Mesenchymal stem cell (in vitro differentiated cells and primary cell): ENCODE data around the gene CCDC137.

Experiments
- DNase-seq: peaks from one replicate; pipeline ENCODE4 v3.0.0-alpha.2; 2013
- H2AFZ ChIP-seq: one replicate; pipeline ENCODE4 v1.6.1; 2013; ENCODE audit warnings: low read depth, mild to moderate bottlenecking, control low read depth, inconsistent platforms, low read length, moderate library complexity
- H2AK5ac ChIP-seq: 2 replicates; pipeline ENCODE4 v1.6.1; 2013; ENCODE audit warnings: low read length, moderate library complexity, mild to moderate bottlenecking, inconsistent platforms; ENCODE audit not compliant: severe bottlenecking
- H2BK120ac ChIP-seq: one replicate; pipeline ENCODE4 v1.6.1; 2013; ENCODE audit warnings: low read depth, mild to moderate bottlenecking, inconsistent platforms, low read length, moderate library complexity
- H2BK12ac ChIP-seq, 2 experiments: one replicate each; pipeline ENCODE4 v1.6.1; 2013; ENCODE audit warnings: inconsistent platforms in 2 of 2, low read length in 2 of 2, mild to moderate bottlenecking in 2 of 2, moderate library complexity in 2 of 2, control low read depth in 1 of 2
- H2BK15ac ChIP-seq: one replicate; pipeline ENCODE4 v1.6.1; 2013; ENCODE audit warnings: mild to moderate bottlenecking, low read depth, inconsistent platforms; ENCODE audit not compliant: poor library complexity, severe bottlenecking
- H2BK5ac ChIP-seq: 2 replicates; pipeline ENCODE4 v1.6.1; 2013; ENCODE audit warnings: low read depth, mild to moderate bottlenecking, low read length, control low read depth, inconsistent platforms; ENCODE audit not compliant: poor library complexity, severe bottlenecking
- H3K14ac ChIP-seq, 2 experiments: one replicate each; pipeline ENCODE4 v1.6.1; 2013; ENCODE audit warnings: inconsistent platforms in 2 of 2, low read length in 2 of 2, control low read depth in 1 of 2, mild to moderate bottlenecking in 1 of 2, moderate library complexity in 1 of 2
- H3K18ac ChIP-seq, 2 experiments: one replicate each; pipeline ENCODE4 v1.6.1; 2013; ENCODE audit warnings: inconsistent platforms in 2 of 2, low read length in 2 of 2, control low read depth in 1 of 2, low read depth in 1 of 2, mild to moderate bottlenecking in 1 of 2
- H3K23ac ChIP-seq, 2 experiments: one replicate each; pipeline ENCODE4 v1.6.1; 2013; ENCODE audit warnings: inconsistent platforms in 2 of 2, low read length in 2 of 2, mild to moderate bottlenecking in 2 of 2, moderate library complexity in 2 of 2, control low read depth in 1 of 2
- H3K27ac ChIP-seq: 2 replicates; pipeline ENCODE4 v1.5.1; 2013; ENCODE audit warnings: mild to moderate bottlenecking, moderate library complexity, low read length, control low read depth, inconsistent platforms; ENCODE audit not compliant: poor library complexity, severe bottlenecking
- H3K27me3 ChIP-seq, 2 experiments: 2 replicates each; pipeline versions ENCODE4 v1.6.1 to v1.7.0; 2013; ENCODE audit warnings: low read length in 2 of 2, mild to moderate bottlenecking in 2 of 2, moderate library complexity in 2 of 2, control low read depth in 1 of 2, inconsistent platforms in 1 of 2; ENCODE audit not compliant: control insufficient read depth in 1 of 2, insufficient read depth in 1 of 2
- H3K36me3 ChIP-seq, 2 experiments: 2 replicates each; pipeline versions ENCODE4 v1.6.1 to v1.7.0; 2013; ENCODE audit warnings: low read length in 2 of 2, control low read depth in 1 of 2, inconsistent platforms in 1 of 2, low read depth in 1 of 2, mild to moderate bottlenecking in 1 of 2; ENCODE audit not compliant: insufficient read depth in 2 of 2, control insufficient read depth in 1 of 2
- H3K4ac ChIP-seq, 2 experiments: one replicate each; pipeline ENCODE4 v1.6.1; 2013; ENCODE audit warnings: inconsistent platforms in 2 of 2, low read length in 2 of 2, mild to moderate bottlenecking in 2 of 2, moderate library complexity in 2 of 2, control low read depth in 1 of 2, low read depth in 1 of 2
- H3K4me1 ChIP-seq: 2 replicates; pipeline ENCODE4 v1.6.1; 2013; ENCODE audit warnings: low read depth, low read length, control low read depth; ENCODE audit not compliant: control insufficient read depth, insufficient read depth
- H3K4me2 ChIP-seq: 2 replicates; pipeline ENCODE4 v1.6.1; 2013; ENCODE audit warnings: low read length, mild to moderate bottlenecking, inconsistent platforms; ENCODE audit not compliant: poor library complexity, severe bottlenecking
- H3K4me3 ChIP-seq, 2 experiments: 2 replicates each; pipeline versions ENCODE4 v1.5.1 to v1.7.0; 2013; ENCODE audit warnings: low read length in 2 of 2, mild to moderate bottlenecking in 2 of 2, control low read depth in 1 of 2, low read depth in 1 of 2; ENCODE audit not compliant: insufficient read depth in 1 of 2
- H3K79me1 ChIP-seq: replicated peaks from 2 replicates; pipeline ENCODE4 v1.6.1; 2013; ENCODE audit warnings: mild to moderate bottlenecking, control low read depth, low read length, inconsistent platforms; ENCODE audit not compliant: poor library complexity, severe bottlenecking
- H3K9ac ChIP-seq: 2 replicates; pipeline ENCODE4 v1.7.0; 2013; ENCODE audit warnings: mild to moderate bottlenecking, low read length, moderate library complexity
- H3K9me3 ChIP-seq: 2 replicates; pipeline ENCODE4 v1.7.0; 2013; ENCODE audit warnings: mild to moderate bottlenecking, low read length; ENCODE audit not compliant: control insufficient read depth
- H4K8ac ChIP-seq: one replicate; pipeline ENCODE4 v1.6.1; 2013; ENCODE audit warnings: inconsistent platforms, mild to moderate bottlenecking, low read length, moderate library complexity
- H4K91ac ChIP-seq: one replicate; pipeline ENCODE4 v1.6.1; 2013; ENCODE audit warnings: mild to moderate bottlenecking, low read length, inconsistent platforms
- WGBS: methylation state at CpG from one replicate; pipeline ENCODE4 v1.1.7; 2013; ENCODE audit warnings: mixed read lengths; 5-methylcytosine and 5-hydroxymethylcytosine counted together

The CCDC137 gene

GRCh38 chr17:81695211-81695610, 28.7 kb downstream of the CCDC137 start:
- no peak overlapping the region for H2BK15ac ChIP-seq
- WGBS = 93% methylated on average over 6 of the region's 6 CpGs
- H3K18ac ChIP-seq = no peak overlapping the region

GRCh38 chr17:81695801-81696200, 29.3 kb downstream of the CCDC137 start:
- Histone ChIP-seq H2BK5ac (no peak overlapping the region), H2BK12ac (no peak overlapping the region), H3K4me2 (no peak overlapping the region), H2AFZ (no peak overlapping the region), H3K4me1 (peaks cover 6% of the 10 kb centered on the region), H2AK5ac (no peak overlapping the region), H2BK120ac (no peak overlapping the region), H3K36me3 (peaks cover 89 to 92% of the 10 kb centered on the region in 2 experiments), H3K27me3 (no peaks in the 10 kb centered on the region), H3K23ac (no peak overlapping the region), H3K79me1 (peaks cover 32% of the 10 kb centered on the region), H3K4ac (no peak overlapping the region), H3K9me3 (no peaks in the 10 kb centered on the region), H4K8ac (no peak overlapping the region), H3K27ac (no peak overlapping the region), H4K91ac (no peak overlapping the region), H3K14ac (no peak overlapping the region), H3K18ac (no peak overlapping the region), H3K4me3 (no peak overlapping the region), H3K9ac (no peak overlapping the region), H2BK15ac (no peak overlapping the region)
- DNase-seq = no peak
- WGBS = 98% methylated on average over 22 of the region's 22 CpGs

More at GRCh38 chr17:81695211-81695610, 28.7 kb downstream of the CCDC137 start:
- Histone ChIP-seq H3K27ac (no peak overlapping the region), H3K9me3 (no peaks in the 10 kb centered on the region), H4K8ac (no peak overlapping the region), H2BK12ac (no peak overlapping the region), H3K4ac (no peak overlapping the region), H3K9ac (no peak overlapping the region), H3K4me1 (peaks cover 5% of the 10 kb centered on the region), H3K36me3 (peaks cover 91 to 92% of the 10 kb centered on the region in 2 experiments), H3K23ac (no peak overlapping the region), H3K4me2 (no peak overlapping the region), H3K14ac (no peak overlapping the region), H4K91ac (no peak overlapping the region), H2AK5ac (no peak overlapping the region), H3K79me1 (peaks cover 31% of the 10 kb centered on the region), H2BK120ac (no peak overlapping the region), H3K27me3 (no peaks in the 10 kb centered on the region), H3K4me3 (no peak overlapping the region), H2AFZ (no peak overlapping the region), H2BK5ac (no peak overlapping the region)
- no peak for DNase-seq

GRCh38 chr17:81696218-81696941, 29.8 kb downstream of the CCDC137 start:
- WGBS = 96% methylated on average over 40 of the region's 40 CpGs
- peaks cover 9% of the 10 kb centered on the region for H3K4me1 ChIP-seq
- no peak overlapping the region for H3K9ac ChIP-seq
- H3K4me2 ChIP-seq = no peak overlapping the region
- H3K14ac ChIP-seq = no peak overlapping the region
- no peak overlapping the region for H2BK120ac ChIP-seq
- H3K4me3 ChIP-seq = no peak overlapping the region
- H3K27ac ChIP-seq = no peak overlapping the region
- H2AFZ ChIP-seq = no peak overlapping the region
- no peak for DNase-seq
- H3K79me1 ChIP-seq = peaks cover 30% of the 10 kb centered on the region
- H2BK5ac ChIP-seq = no peak overlapping the region
- no peak overlapping the region for H2BK12ac ChIP-seq
- H3K9me3 ChIP-seq = no peaks in the 10 kb centered on the region
- H4K91ac ChIP-seq = no peak overlapping the region
- H2BK15ac ChIP-seq = no peak overlapping the region
- H3K27me3 ChIP-seq = no peaks in the 10 kb centered on the region
- no peak overlapping the region for H4K8ac ChIP-seq
- no peak overlapping the region for H3K4ac ChIP-seq
- peaks cover 89 to 92% of the 10 kb centered on the region in 2 experiments for H3K36me3 ChIP-seq
- H2AK5ac ChIP-seq = no peak overlapping the region
- no peak overlapping the region for H3K23ac ChIP-seq
- no peak overlapping the region for H3K18ac ChIP-seq

- Histone ChIP-seq H2BK12ac (no peak overlapping the region), H2AK5ac (no peak overlapping the region), H2BK15ac (no peak overlapping the region), H2BK120ac (no peak overlapping the region), H2AFZ (no peak overlapping the region), H4K91ac (no peak overlapping the region), H3K23ac (no peak overlapping the region), H3K14ac (no peak overlapping the region), H3K36me3 (peaks cover 86 to 91% of the 10 kb centered on the region in 2 experiments), H2BK5ac (no peak overlapping the region), H3K4me1 (peaks cover 18% of the 10 kb centered on the region), H3K4me2 (no peak overlapping the region), H3K9ac (no peak overlapping the region), H3K4ac (no peak overlapping the region), H3K79me1 (peaks cover 24% of the 10 kb centered on the region), H3K27me3 (no peaks in the 10 kb centered on the region), H4K8ac (no peak overlapping the region), H3K18ac (no peak overlapping the region), H3K9me3 (no peaks in the 10 kb centered on the region), H3K27ac (no peak overlapping the region), H3K4me3 (no peak overlapping the region)
- 92% methylated on average over 24 of the region's 25 CpGs for WGBS
- DNase-seq = no peak
These were observed 30.9 kb downstream of the CCDC137 start for GRCh38 chr17:81697261-81698044.
